Caco-2 (cell line): ENCODE measurements around the gene RUBCN. TPM values are rescaled to one million over a fixed set of nuclear protein-coding genes. Genes with fewer than 3 reads are reported as not detected.
"Not testable (repeated sequence)": the region's sequence is repeated elsewhere in the genome, so short reads cannot be mapped to it uniquely, and the experiment has no call there.

Experiments used
- BruUV-seq: library from RNA; stranded (reverse); fragments of 400-500 nt; replicated peaks from 2 replicates; lab custom pipeline; 2021; lab: Mats Ljungman, UMichigan
- CTCF ChIA-PET: fragments of 300-600 bp; sonication (Branson Sonifier 250); formaldehyde crosslinking; loops from one replicate; lab custom pipeline; 2022; ENCODE audit warnings: antibody characterized with exemption; lab: Charles Lee
- POLR2A ChIA-PET: fragments of 300-600 bp; sonication (Branson Sonifier 250); formaldehyde crosslinking; loops from one replicate; lab custom pipeline; 2022; ENCODE audit warnings: antibody characterized with exemption; lab: Charles Lee
- DNase-seq, 2 experiments: peaks; one replicate each; pipeline versions ENCODE4 v3.0.0 to v3.0.0-alpha.2; 2020 to 2022
- H3K27me3 ChIP-seq: replicated peaks from 2 replicates; pipeline ENCODE4 v1.6.0; 2011; ENCODE audit warnings: low read length; ENCODE audit not compliant: control insufficient read depth, insufficient read depth
- H3K36me3 ChIP-seq: 2 replicates; pipeline ENCODE4 v1.5.1; 2011; ENCODE audit warnings: low read length; ENCODE audit not compliant: control insufficient read depth, insufficient read depth
- H3K4me1 ChIP-seq: fragments of 250-450 bp; sonication (Bioruptor Pico); 2 replicates; pipeline ENCODE4 v1.5.1; 2020; ENCODE audit warnings: mild to moderate bottlenecking
- H3K4me3 ChIP-seq: 2 replicates; pipeline ENCODE4 v1.5.1; 2011; ENCODE audit warnings: low read depth, mild to moderate bottlenecking, control low read depth, low read length
- H3K9me3 ChIP-seq: fragments of 250-450 bp; sonication (Bioruptor Pico); 2 replicates; pipeline ENCODE4 v1.5.1; 2020; ENCODE audit warnings: mild to moderate bottlenecking, moderate library complexity
- H3K27ac Mint-ChIP-seq: one replicate; pipeline ENCODE4 v1.8.0; 2022; ENCODE audit warnings: mixed read lengths; ENCODE audit not compliant: unreplicated experiment
- H3K27me3 Mint-ChIP-seq: one replicate; pipeline ENCODE4 v1.8.0; 2022; ENCODE audit warnings: mixed read lengths; ENCODE audit not compliant: insufficient read depth, unreplicated experiment
- H3K36me3 Mint-ChIP-seq: one replicate; pipeline ENCODE4 v1.8.0; 2022; ENCODE audit warnings: mild to moderate bottlenecking, mixed read lengths; ENCODE audit not compliant: insufficient read depth, unreplicated experiment
- H3K4me1 Mint-ChIP-seq: one replicate; pipeline ENCODE4 v1.8.0; 2022; ENCODE audit warnings: low read depth, mixed read lengths; ENCODE audit not compliant: unreplicated experiment
- H3K4me3 Mint-ChIP-seq: one replicate; pipeline ENCODE4 v1.8.0; 2022; ENCODE audit warnings: mild to moderate bottlenecking, moderate library complexity, mixed read lengths; ENCODE audit not compliant: unreplicated experiment
- H3K9me3 Mint-ChIP-seq: one replicate; pipeline ENCODE4 v1.8.0; 2022; ENCODE audit warnings: mixed read lengths; ENCODE audit not compliant: unreplicated experiment
- CTCF ChIP-seq, 2 experiments: fragments of 200-600 bp in 1 of 2; IDR thresholded peaks; 1 replicate in 1 of 2; 2 replicates in 1 of 2; pipeline versions ENCODE4 v1.5.1 to v1.8.0; 2011 to 2022; ENCODE audit warnings: antibody characterized with exemption in 1 of 2, control low read depth in 1 of 2, inconsistent platforms in 1 of 2, low read depth in 1 of 2, low read length in 1 of 2, mild to moderate bottlenecking in 1 of 2, moderate library complexity in 1 of 2; ENCODE audit not compliant: insufficient read depth in 1 of 2, severe bottlenecking in 1 of 2, unreplicated experiment in 1 of 2
- intact Hi-C: fragments of 100-400 bp; cut with micrococcal nuclease; formaldehyde crosslinking; loops from one replicate; pipeline ENCODE4 v1.10.0; 2022; ENCODE audit not compliant: unreplicated experiment
- total RNA-seq: library from RNA; stranded (reverse); gene quantifications from 2 replicates; pipeline ENCODE4 v1.2.3, GENCODE V29; 2022

RUBCN gene
- total RNA-seq, 1 experiment from 2014 or later: 10.6 TPM

GRCh38 chr3:197647191-197647590 lies 89.5 kb downstream of the RUBCN start:
- H3K36me3 ChIP-seq, H3K4me3 Mint-ChIP-seq, H3K27ac Mint-ChIP-seq, H3K27me3 Mint-ChIP-seq, intact Hi-C loops, POLR2A ChIA-PET, H3K4me1 Mint-ChIP-seq, H3K9me3 ChIP-seq, H3K9me3 Mint-ChIP-seq, H3K4me3 ChIP-seq, H3K36me3 Mint-ChIP-seq, BruUV-seq, H3K4me1 ChIP-seq, DNase-seq, CTCF ChIA-PET, H3K27me3 ChIP-seq: not testable (repeated sequence)

DNA sequence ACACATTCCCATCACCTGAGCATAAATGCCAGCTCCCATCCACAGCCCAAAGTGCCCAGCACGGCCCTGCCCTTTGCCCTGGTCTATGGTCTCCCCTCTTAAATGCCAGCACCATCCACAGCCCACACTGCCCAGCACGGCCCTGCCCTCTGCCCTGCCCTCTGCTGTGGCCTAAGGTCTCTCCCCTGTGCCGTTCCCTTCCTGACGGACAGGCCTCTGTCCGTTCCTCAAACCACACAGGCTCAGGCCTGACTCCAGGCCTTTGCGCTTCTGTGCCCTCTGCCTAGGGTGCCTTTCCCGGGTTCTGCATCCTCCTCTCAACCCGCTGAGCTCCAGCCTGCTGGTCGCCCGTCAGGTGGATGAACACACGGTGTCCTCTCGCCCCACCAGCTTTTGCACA lies 90.4 kb downstream of the RUBCN start:
- H3K27ac Mint-ChIP-seq, BruUV-seq, H3K4me3 ChIP-seq, H3K27me3 ChIP-seq, H3K4me3 Mint-ChIP-seq, H3K36me3 ChIP-seq, H3K27me3 Mint-ChIP-seq, H3K4me1 Mint-ChIP-seq, DNase-seq, POLR2A ChIA-PET, intact Hi-C loops, CTCF ChIA-PET, H3K9me3 ChIP-seq, H3K4me1 ChIP-seq: not testable (repeated sequence)
- peaks cover 14% of the 10 kb centered on the region for H3K9me3 Mint-ChIP-seq
- H3K36me3 Mint-ChIP-seq: peaks cover 13% of the 10 kb centered on the region

DNA sequence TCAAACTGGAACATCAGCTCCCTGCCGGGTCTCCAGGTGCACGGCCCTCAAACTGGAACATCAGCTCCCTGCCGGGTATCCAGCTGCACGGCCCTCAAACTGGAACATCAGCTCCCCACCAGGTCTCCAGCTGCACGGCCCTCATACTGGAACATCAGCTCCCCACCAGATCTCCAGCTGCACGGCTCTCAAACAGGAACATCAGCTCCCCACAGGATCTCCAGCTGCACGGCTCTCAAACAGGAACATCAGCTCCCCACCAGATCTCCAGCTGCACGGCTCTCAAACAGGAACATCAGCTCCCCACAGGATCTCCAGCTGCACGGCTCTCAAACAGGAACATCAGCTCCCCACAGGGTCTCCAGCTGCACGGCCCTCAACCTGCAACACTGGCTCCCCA lies 99.1 kb downstream of the RUBCN start:
- peaks cover 13% of the 10 kb centered on the region for H3K9me3 Mint-ChIP-seq
- H3K4me3 ChIP-seq, POLR2A ChIA-PET, H3K4me1 ChIP-seq, intact Hi-C loops, H3K4me3 Mint-ChIP-seq, BruUV-seq, DNase-seq, H3K27me3 Mint-ChIP-seq, H3K27ac Mint-ChIP-seq, CTCF ChIA-PET, H3K9me3 ChIP-seq, H3K27me3 ChIP-seq, H3K36me3 ChIP-seq, H3K4me1 Mint-ChIP-seq: not testable (repeated sequence)
- H3K36me3 Mint-ChIP-seq: peaks cover 15% of the 10 kb centered on the region

GRCh38 chr3:197631989-197632388 lies 104.7 kb downstream of the RUBCN start:
- H3K4me1 Mint-ChIP-seq, H3K27me3 Mint-ChIP-seq, H3K36me3 Mint-ChIP-seq, BruUV-seq, intact Hi-C loops, H3K36me3 ChIP-seq, H3K4me3 ChIP-seq, H3K9me3 ChIP-seq, CTCF ChIA-PET, H3K4me1 ChIP-seq, H3K9me3 Mint-ChIP-seq, POLR2A ChIA-PET, H3K27me3 ChIP-seq, H3K27ac Mint-ChIP-seq, H3K4me3 Mint-ChIP-seq: not testable (repeated sequence)
- peak in 1 of 2 experiments; percentile 15 for DNase-seq
- peak in 1 of 2 experiments; percentile 13 for TF ChIP-seq CTCF (IDR thresholded peaks at IDR 0.05; ENCODE audit: insufficient read depth in 1 of 2, low read depth in 1 of 2, low read length in 1 of 2, severe bottlenecking in 1 of 2, unreplicated experiment in 1 of 2)

GRCh38 chr3:197630766-197631165 lies 105.9 kb downstream of the RUBCN start:
- H3K4me1 Mint-ChIP-seq, H3K36me3 ChIP-seq, H3K9me3 ChIP-seq, POLR2A ChIA-PET, H3K4me1 ChIP-seq, intact Hi-C loops, H3K27me3 Mint-ChIP-seq, H3K27me3 ChIP-seq, H3K4me3 Mint-ChIP-seq, BruUV-seq, H3K4me3 ChIP-seq, H3K27ac Mint-ChIP-seq, DNase-seq, CTCF ChIA-PET, H3K36me3 Mint-ChIP-seq, H3K9me3 Mint-ChIP-seq: not testable (repeated sequence)

DNA sequence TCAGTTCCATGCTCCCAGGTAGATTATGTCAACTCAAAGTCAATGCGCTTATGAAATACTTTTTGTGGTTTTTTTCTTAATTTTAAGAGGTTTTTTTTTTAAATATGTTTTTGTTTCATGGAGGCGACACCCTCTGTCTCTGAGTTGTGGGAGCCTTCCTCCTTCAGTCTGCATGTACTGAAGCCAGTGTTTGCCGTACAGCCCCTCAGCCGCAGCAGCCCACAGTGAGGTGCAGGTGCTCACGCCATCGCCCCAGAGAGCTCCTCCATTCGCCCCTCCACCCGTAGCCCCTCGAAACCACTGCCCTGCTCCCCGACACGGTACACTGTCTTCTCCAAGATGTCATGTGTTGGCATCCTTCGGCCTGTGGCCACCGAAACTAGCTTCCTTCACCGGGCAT lies 107.4 kb downstream of the RUBCN start:
- DNase-seq, H3K36me3 Mint-ChIP-seq, intact Hi-C loops, CTCF ChIA-PET, H3K9me3 ChIP-seq, H3K9me3 Mint-ChIP-seq, H3K27ac Mint-ChIP-seq, H3K27me3 ChIP-seq, H3K4me3 ChIP-seq, BruUV-seq, POLR2A ChIA-PET, H3K4me1 ChIP-seq, H3K27me3 Mint-ChIP-seq, H3K4me1 Mint-ChIP-seq, H3K4me3 Mint-ChIP-seq, H3K36me3 ChIP-seq: not testable (repeated sequence)
